IPS-18a (cell line): ENCODE results near the gene OPN1SW.

Experiments
- H3K27ac ChIP-seq: one replicate; pipeline ENCODE4 v1.5.1; 2013; ENCODE audit warnings: low read length
- H3K27me3 ChIP-seq: one replicate; pipeline ENCODE4 v1.6.1; 2013; ENCODE audit warnings: mild to moderate bottlenecking, low read length; ENCODE audit not compliant: control insufficient read depth, insufficient read depth
- H3K36me3 ChIP-seq: one replicate; pipeline ENCODE4 v1.6.1; 2013; ENCODE audit warnings: low read depth, low read length; ENCODE audit not compliant: control insufficient read depth
- H3K4me1 ChIP-seq: one replicate; pipeline ENCODE4 v1.6.1; 2013; ENCODE audit warnings: low read depth, low read length; ENCODE audit not compliant: control insufficient read depth
- H3K4me3 ChIP-seq: one replicate; pipeline ENCODE4 v1.5.1; 2013; ENCODE audit warnings: low read length
- H3K9ac ChIP-seq: one replicate; pipeline ENCODE4 v1.6.1; 2013; ENCODE audit warnings: mild to moderate bottlenecking, low read length, moderate library complexity
- H3K9me3 ChIP-seq: one replicate; pipeline ENCODE4 v1.6.1; 2013; ENCODE audit warnings: low read depth, low read length; ENCODE audit not compliant: control insufficient read depth

OPN1SW gene

GRCh38 chr7:128738570-128739047 is 37.0 kb downstream of the OPN1SW start:
- H3K36me3 ChIP-seq: no peaks in the 10 kb centered on the region
- H3K4me3 ChIP-seq: peak overlapping the region; percentile 97
- peaks cover 9% of the 10 kb centered on the region for H3K27me3 ChIP-seq
- H3K9ac ChIP-seq: peak overlapping the region; percentile 73
- H3K27ac ChIP-seq: no peak overlapping the region
- no peaks in the 10 kb centered on the region for H3K9me3 ChIP-seq
- peaks cover 4% of the 10 kb centered on the region for H3K4me1 ChIP-seq

- peak overlapping the region; percentile 73 for H3K9ac ChIP-seq
- no peak overlapping the region for H3K27ac ChIP-seq
- H3K36me3 ChIP-seq: no peaks in the 10 kb centered on the region
- peaks cover 4% of the 10 kb centered on the region for H3K4me1 ChIP-seq
- no peak overlapping the region for H3K4me3 ChIP-seq
- no peaks in the 10 kb centered on the region for H3K9me3 ChIP-seq
- peaks cover 9% of the 10 kb centered on the region for H3K27me3 ChIP-seq
Measured at GRCh38 chr7:128737867-128738385, 37.7 kb downstream of the OPN1SW start.

- no peak overlapping the region for H3K27ac ChIP-seq
- H3K4me3 ChIP-seq: no peak overlapping the region
- H3K27me3 ChIP-seq: peaks cover 9% of the 10 kb centered on the region
- H3K9ac ChIP-seq: no peak overlapping the region
- H3K4me1 ChIP-seq: peaks cover 4% of the 10 kb centered on the region
- H3K36me3 ChIP-seq: no peaks in the 10 kb centered on the region
- H3K9me3 ChIP-seq: no peaks in the 10 kb centered on the region
Measured at GRCh38 chr7:128737441-128737840, 38.2 kb downstream of the OPN1SW start.

- H3K27me3 ChIP-seq: peaks cover 9% of the 10 kb centered on the region
- no peaks in the 10 kb centered on the region for H3K9me3 ChIP-seq
- peaks cover 4% of the 10 kb centered on the region for H3K4me1 ChIP-seq
- no peaks in the 10 kb centered on the region for H3K36me3 ChIP-seq
- H3K9ac ChIP-seq: no peak overlapping the region
- H3K27ac ChIP-seq: no peak overlapping the region
- no peak overlapping the region for H3K4me3 ChIP-seq
Measured at GRCh38 chr7:128735436-128735835, 40.2 kb downstream of the OPN1SW start.

GRCh38 chr7:128734890-128735289 is 40.7 kb downstream of the OPN1SW start:
- Histone ChIP-seq H3K4me1 (no peaks in the 10 kb centered on the region), H3K9ac (no peak overlapping the region), H3K9me3 (no peaks in the 10 kb centered on the region), H3K27ac (no peak overlapping the region), H3K27me3 (peaks cover 9% of the 10 kb centered on the region), H3K36me3 (no peaks in the 10 kb centered on the region), H3K4me3 (no peak overlapping the region)

- no peak overlapping the region for H3K9ac ChIP-seq
- H3K27ac ChIP-seq: no peak overlapping the region
- H3K27me3 ChIP-seq: peaks cover 6% of the 10 kb centered on the region
- H3K36me3 ChIP-seq: no peaks in the 10 kb centered on the region
- no peaks in the 10 kb centered on the region for H3K4me1 ChIP-seq
- H3K4me3 ChIP-seq: no peak overlapping the region
- H3K9me3 ChIP-seq: no peaks in the 10 kb centered on the region
Measured at GRCh38 chr7:128733278-128733645, 42.3 kb downstream of the OPN1SW start.

GRCh38 chr7:128732521-128733277 is 42.9 kb downstream of the OPN1SW start:
- Histone ChIP-seq H3K4me3 (no peak overlapping the region), H3K4me1 (no peaks in the 10 kb centered on the region), H3K27me3 (peaks cover under 1% of the 10 kb centered on the region), H3K27ac (no peak overlapping the region), H3K9me3 (no peaks in the 10 kb centered on the region), H3K9ac (no peak overlapping the region), H3K36me3 (no peaks in the 10 kb centered on the region)

GRCh38 chr7:128731184-128731583 is 44.4 kb downstream of the OPN1SW start:
- Histone ChIP-seq H3K27me3 (no peaks in the 10 kb centered on the region), H3K27ac (no peak overlapping the region), H3K4me1 (no peaks in the 10 kb centered on the region), H3K4me3 (no peak overlapping the region), H3K9ac (no peak overlapping the region), H3K36me3 (no peaks in the 10 kb centered on the region), H3K9me3 (no peaks in the 10 kb centered on the region)

GRCh38 chr7:128729494-128729893 is 46.1 kb downstream of the OPN1SW start:
- H3K9me3 ChIP-seq: no peaks in the 10 kb centered on the region
- no peak overlapping the region for H3K9ac ChIP-seq
- H3K36me3 ChIP-seq: no peaks in the 10 kb centered on the region
- no peak overlapping the region for H3K4me3 ChIP-seq
- no peak overlapping the region for H3K27ac ChIP-seq
- H3K4me1 ChIP-seq: no peaks in the 10 kb centered on the region
- no peaks in the 10 kb centered on the region for H3K27me3 ChIP-seq

GRCh38 chr7:128728598-128728997 is 47.0 kb downstream of the OPN1SW start:
- no peak overlapping the region for H3K9ac ChIP-seq
- no peaks in the 10 kb centered on the region for H3K9me3 ChIP-seq
- H3K27me3 ChIP-seq: no peaks in the 10 kb centered on the region
- no peak overlapping the region for H3K4me3 ChIP-seq
- H3K36me3 ChIP-seq: no peaks in the 10 kb centered on the region
- no peak overlapping the region for H3K27ac ChIP-seq
- H3K4me1 ChIP-seq: no peaks in the 10 kb centered on the region

- Histone ChIP-seq H3K9me3 (no peaks in the 10 kb centered on the region), H3K4me3 (no peak overlapping the region), H3K27ac (no peak overlapping the region), H3K4me1 (no peaks in the 10 kb centered on the region), H3K9ac (no peak overlapping the region), H3K27me3 (no peaks in the 10 kb centered on the region), H3K36me3 (no peaks in the 10 kb centered on the region)
Measured at GRCh38 chr7:128727239-128727638, 48.4 kb downstream of the OPN1SW start.

- no peaks in the 10 kb centered on the region for H3K27me3 ChIP-seq
- H3K9ac ChIP-seq: no peak overlapping the region
- no peaks in the 10 kb centered on the region for H3K4me1 ChIP-seq
- no peaks in the 10 kb centered on the region for H3K9me3 ChIP-seq
- H3K36me3 ChIP-seq: no peaks in the 10 kb centered on the region
- H3K4me3 ChIP-seq: no peak overlapping the region
- no peak overlapping the region for H3K27ac ChIP-seq
Measured at GRCh38 chr7:128726737-128727072, 48.9 kb downstream of the OPN1SW start.
